Thyroid gland (tissue), 4 donors: ENCODE data around the gene ALDH6A1.

Experiments used
- CTCF ChIP-seq, 6 experiments: fragments of 200-600 bp in 3 of 6; fragments of 450-650 bp in 3 of 6; sonication (generic) in 3 of 6; IDR thresholded peaks; one replicate each; pipeline ENCODE4 v1.5.1; 2016 to 2019; ENCODE audit warnings: antibody characterized with exemption in 6 of 6, mild to moderate bottlenecking in 2 of 6, inconsistent platforms in 1 of 6, moderate library complexity in 1 of 6
- POLR2A ChIP-seq, 2 donors: fragments of 450-650 bp; IDR thresholded peaks; one replicate each; pipeline ENCODE4 v1.6.1; 2017; ENCODE audit warnings: antibody characterized with exemption in 2 of 2, mild to moderate bottlenecking in 2 of 2, moderate library complexity in 1 of 2

- TF ChIP-seq CTCF (IDR thresholded peaks at IDR 0.05) (no peak), POLR2A (IDR thresholded peaks at IDR 0.05) (no peak)
These were observed 43.4 kb upstream of the ALDH6A1 start for GRCh38 chr14:74127634-74128033.
